ENCODE measurements around the gene NFIX. TPM values are rescaled to one million over a fixed set of nuclear protein-coding genes. Genes with fewer than 3 reads are reported as not detected.
A peak's percentile ranks its signal among the peaks of the same experiment; 100 is the strongest.
"Not testable (repeated sequence)": the region's sequence is repeated elsewhere in the genome, so short reads cannot be mapped to it uniquely, and the experiment has no call there.

Gene NFIX
- total RNA-seq, 1 donor from 2014 or later: 146 TPM

- intact Hi-C loops (cut with DNase I): no loop called here
- peaks cover 46% of the 10 kb centered on the region for H3K4me1 ChIP-seq
- DNase-seq (peak; percentile 48), ATAC-seq (no peak)
- no peak overlapping the region for H3K27ac ChIP-seq
- H3K4me3 ChIP-seq: no peak overlapping the region
- H3K36me3 ChIP-seq: peaks cover 79% of the 10 kb centered on the region
- H3K9me3 ChIP-seq: no peaks in the 10 kb centered on the region
- H3K27me3 ChIP-seq (ENCODE audit: low read depth): no peaks in the 10 kb centered on the region
- TF ChIP-seq CTCF (IDR thresholded peaks at IDR 0.05): no peak
These were observed 47.3 kb upstream of the NFIX start for GRCh38 chr19:12947702-12948611.

GRCh38 chr19:12948612-12949362, 46.5 kb upstream of the NFIX start:
- no peaks in the 10 kb centered on the region for H3K27me3 ChIP-seq (ENCODE audit: low read depth)
- peaks cover 44% of the 10 kb centered on the region for H3K4me1 ChIP-seq
- ATAC-seq (no peak), DNase-seq (no peak)
- H3K4me3 ChIP-seq: no peak overlapping the region
- H3K27ac ChIP-seq: no peak overlapping the region
- no peak for TF ChIP-seq CTCF (IDR thresholded peaks at IDR 0.05)
- intact Hi-C loops (cut with DNase I): no loop called here
- H3K36me3 ChIP-seq: peaks cover 78% of the 10 kb centered on the region
- no peaks in the 10 kb centered on the region for H3K9me3 ChIP-seq

GRCh38 chr19:12949363-12950283, 45.7 kb upstream of the NFIX start:
- intact Hi-C loops (cut with DNase I): no loop called here
- Histone ChIP-seq H3K27ac (no peak overlapping the region), H3K27me3 (ENCODE audit: low read depth) (no peaks in the 10 kb centered on the region), H3K4me1 (peaks cover 43% of the 10 kb centered on the region), H3K4me3 (no peak overlapping the region), H3K9me3 (no peaks in the 10 kb centered on the region), H3K36me3 (peaks cover 78% of the 10 kb centered on the region)
- DNase-seq (no peak), ATAC-seq (no peak)
- TF ChIP-seq CTCF (IDR thresholded peaks at IDR 0.05): no peak

GRCh38 chr19:12952050-12952449, 43.2 kb upstream of the NFIX start:
- peaks cover 47% of the 10 kb centered on the region for H3K4me1 ChIP-seq
- peaks cover 77% of the 10 kb centered on the region for H3K36me3 ChIP-seq
- ATAC-seq; H3K27ac ChIP-seq; H3K4me3 ChIP-seq; H3K9me3 ChIP-seq; DNase-seq; H3K27me3 ChIP-seq (ENCODE audit: low read depth); intact Hi-C loops (cut with DNase I): not testable (repeated sequence)

- peak overlapping the region; percentile 61 for H3K27ac ChIP-seq
- ATAC-seq: no peak
- no peaks in the 10 kb centered on the region for H3K9me3 ChIP-seq
- no peak overlapping the region for H3K4me3 ChIP-seq
- H3K27me3 ChIP-seq (ENCODE audit: low read depth): no peaks in the 10 kb centered on the region
- no peak for DNase-seq
- intact Hi-C loops (cut with DNase I): no loop called here
- H3K4me1 ChIP-seq: peaks cover 47% of the 10 kb centered on the region
- TF ChIP-seq CTCF (IDR thresholded peaks at IDR 0.05): no peak
- peaks cover 75% of the 10 kb centered on the region for H3K36me3 ChIP-seq
These were observed 42.7 kb upstream of the NFIX start for GRCh38 chr19:12952488-12953137.
